Right lobe of liver (tissue), 4 donors: ENCODE results near the gene ALS2.

Experiments
- CTCF ChIP-seq, 4 donors: fragments of 200-600 bp in 3 of 4; fragments of 450-650 bp in 1 of 4; IDR thresholded peaks; one replicate each; pipeline versions ENCODE4 v1.5.1 to v1.8.0; 2016 to 2022; ENCODE audit warnings: antibody characterized with exemption in 4 of 4, mild to moderate bottlenecking in 2 of 4
- POLR2A ChIP-seq: fragments of 450-650 bp; IDR thresholded peaks from one replicate; pipeline ENCODE4 v1.6.1; 2017; ENCODE audit warnings: antibody characterized with exemption, mild to moderate bottlenecking
- donor health status: DM: no; HTN: no; CAD: no.
- donor health status: DM: no; HTN: no; CAD: no.
- donor health status: DM: no; HTN: yes; CAD: no.

DNA sequence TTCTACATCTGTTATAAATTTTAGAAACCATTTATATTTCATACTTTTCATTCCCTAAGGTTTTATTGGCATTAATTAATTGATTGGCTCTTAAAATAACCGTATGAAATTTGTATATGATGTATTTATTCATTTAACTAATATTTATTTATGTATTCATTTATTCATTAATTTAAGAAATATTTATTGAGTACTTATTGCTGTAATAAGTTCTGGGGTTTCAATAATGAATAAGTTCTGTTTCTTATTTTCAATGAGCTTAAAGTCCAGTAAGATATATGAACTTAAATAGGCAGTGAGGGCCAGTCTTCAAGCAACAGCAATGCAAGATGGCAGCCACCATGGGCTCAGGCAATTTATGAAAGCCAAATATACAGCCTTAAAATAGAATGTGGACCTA is 43.5 kb upstream of the ALS2 start:
- TF ChIP-seq CTCF (IDR thresholded peaks at IDR 0.05) (no peak), POLR2A (no peak)
